Raji (cell line): ENCODE data around the gene MINDY4.

Source experiments
- POLR2A ChIP-seq: IDR thresholded peaks from 2 replicates; pipeline ENCODE4 v1.6.1; 2011; ENCODE audit warnings: low read depth, low read length, control low read depth; ENCODE audit not compliant: insufficient read depth

Gene MINDY4

GRCh38 chr7:30912021-30912730, 141.0 kb downstream of the MINDY4 start:
- no peak for TF ChIP-seq POLR2A

DNA sequence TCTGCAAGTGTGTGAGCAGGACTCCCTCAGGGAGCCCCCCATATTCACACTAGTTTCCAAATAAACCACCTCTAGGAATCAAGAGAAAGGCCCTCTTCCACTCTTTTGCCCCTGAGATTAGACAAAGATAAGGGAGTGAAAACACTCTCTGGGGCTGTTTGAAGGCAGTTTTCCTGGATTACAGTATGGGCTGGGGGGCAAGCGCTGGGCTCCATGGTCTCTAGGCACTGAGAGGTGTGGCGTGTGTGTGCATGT, 141.4 kb downstream of the MINDY4 start:
- TF ChIP-seq POLR2A = no peak

DNA sequence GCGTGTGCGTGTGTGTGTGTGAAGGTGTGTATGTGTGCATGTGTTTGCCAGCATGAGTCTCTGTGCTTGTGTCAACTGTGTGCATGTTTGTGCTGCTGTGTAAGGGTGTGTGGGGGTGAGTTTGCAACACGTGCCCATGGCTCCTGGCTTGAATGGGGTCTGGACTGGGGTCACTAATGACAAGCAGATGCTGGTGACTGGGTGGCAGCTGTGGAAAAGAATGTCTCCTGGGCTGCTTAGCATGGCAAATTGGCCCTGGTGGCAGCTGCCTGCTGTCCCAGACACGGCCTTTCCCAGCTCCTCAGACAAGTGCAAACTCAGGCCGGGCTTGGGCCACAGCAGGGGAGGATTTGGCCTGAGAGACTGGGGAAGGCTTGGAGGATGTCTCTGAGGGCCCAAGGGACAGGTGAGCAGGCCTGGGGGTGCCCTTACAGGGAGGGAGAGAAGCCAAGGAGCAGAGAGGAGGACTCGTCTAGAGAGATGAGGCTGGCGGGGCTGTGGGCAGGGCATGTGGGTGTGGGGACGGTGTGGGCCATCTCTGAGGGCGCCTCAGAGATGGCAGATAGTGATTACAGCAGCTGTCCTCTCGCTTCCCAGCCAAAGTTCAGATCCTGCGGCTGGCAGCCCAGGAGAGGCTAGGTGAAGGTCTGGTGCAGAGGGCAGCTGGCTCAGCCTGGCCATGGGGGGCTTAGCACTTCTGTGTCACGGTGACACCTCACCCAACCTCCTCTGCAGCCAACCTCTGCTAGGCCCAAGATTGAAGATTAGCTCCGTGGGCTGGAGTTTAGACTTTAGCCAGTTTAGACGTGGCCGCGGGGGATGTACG, 142.0 kb downstream of the MINDY4 start:
- TF ChIP-seq POLR2A = no peak

DNA sequence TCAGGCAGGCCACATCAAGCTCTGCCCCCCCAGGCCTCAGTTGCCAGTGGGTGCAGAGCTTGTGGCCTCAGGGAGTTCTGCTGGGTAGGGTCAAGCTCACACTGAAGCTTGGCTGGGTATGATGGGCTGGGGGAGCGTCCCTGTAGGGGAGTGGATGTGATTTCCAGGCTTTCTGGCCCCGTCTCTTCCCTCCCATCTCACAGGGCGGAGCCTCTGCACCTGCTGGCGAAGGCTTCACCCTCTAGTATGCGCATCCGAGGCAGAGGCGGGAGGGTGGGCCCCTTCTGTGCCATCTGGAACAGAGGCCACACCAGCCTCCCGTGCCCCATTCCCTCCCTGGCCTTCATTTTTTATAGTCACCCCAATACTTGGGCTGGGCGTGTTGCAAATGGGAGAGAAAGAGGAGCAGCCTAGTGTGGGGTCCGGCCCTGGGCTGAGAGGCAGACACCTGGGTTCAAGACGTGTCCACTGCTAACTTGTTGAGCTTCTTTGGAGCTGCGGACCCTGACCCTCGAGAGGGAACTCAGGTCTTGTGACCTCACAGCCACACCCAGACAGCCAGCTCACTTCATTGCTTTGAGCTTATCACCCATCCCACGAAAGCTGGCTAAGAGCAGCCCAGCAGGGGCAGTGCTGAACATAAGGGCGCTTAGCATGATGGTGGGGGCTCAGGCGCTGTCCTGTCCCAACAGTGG, 142.8 kb downstream of the MINDY4 start:
- TF ChIP-seq POLR2A = no peak

DNA sequence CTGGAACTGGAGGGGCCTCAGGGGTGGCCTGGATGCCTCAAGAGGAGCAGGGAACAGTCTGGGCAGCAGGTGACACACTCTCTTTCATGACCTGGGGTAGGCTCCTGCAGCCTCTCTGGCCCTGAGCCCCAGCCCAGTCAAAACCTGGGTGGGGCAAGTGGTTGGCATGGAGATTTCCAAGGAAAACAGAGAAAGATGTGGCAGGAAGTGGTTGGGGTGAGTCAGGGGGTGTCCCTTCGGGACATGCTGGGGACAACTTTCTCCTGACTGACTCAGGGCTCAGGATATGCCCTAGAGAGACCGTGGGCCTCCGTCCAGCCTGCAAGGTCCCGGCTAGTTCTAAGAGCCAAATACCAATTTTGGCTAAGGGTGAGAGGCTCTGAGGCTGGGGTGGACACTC, 143.4 kb downstream of the MINDY4 start:
- TF ChIP-seq POLR2A = no peak

DNA sequence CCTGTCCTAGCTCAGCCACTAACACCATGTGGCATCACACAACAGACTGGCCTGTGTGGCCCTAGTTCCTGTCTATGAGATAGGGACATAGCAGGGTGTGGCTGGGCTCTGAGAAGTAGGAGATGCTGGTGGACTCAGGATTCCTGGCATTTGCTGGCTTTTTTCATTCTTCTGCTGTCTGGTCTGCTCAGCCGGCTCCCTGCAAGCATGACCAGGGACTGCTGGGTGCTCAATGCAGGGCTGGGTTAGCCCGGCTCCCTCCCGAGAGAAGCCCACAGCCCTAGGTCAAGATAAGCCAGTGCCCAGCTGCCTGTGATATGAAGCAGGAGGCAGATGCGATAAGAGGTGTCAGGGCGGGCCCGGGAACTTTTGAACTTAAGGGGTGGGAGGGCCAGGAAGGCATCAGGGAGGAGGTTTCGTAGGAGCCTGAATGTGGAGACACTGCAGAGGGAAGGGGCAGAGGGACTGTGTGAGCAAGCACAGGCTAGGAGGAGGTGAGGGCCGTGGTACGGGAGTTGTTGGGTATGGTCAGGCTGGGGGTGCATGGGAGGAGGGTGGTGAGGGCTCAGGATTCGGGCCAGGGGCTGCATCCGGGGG, 143.9 kb downstream of the MINDY4 start:
- TF ChIP-seq POLR2A = no peak

DNA sequence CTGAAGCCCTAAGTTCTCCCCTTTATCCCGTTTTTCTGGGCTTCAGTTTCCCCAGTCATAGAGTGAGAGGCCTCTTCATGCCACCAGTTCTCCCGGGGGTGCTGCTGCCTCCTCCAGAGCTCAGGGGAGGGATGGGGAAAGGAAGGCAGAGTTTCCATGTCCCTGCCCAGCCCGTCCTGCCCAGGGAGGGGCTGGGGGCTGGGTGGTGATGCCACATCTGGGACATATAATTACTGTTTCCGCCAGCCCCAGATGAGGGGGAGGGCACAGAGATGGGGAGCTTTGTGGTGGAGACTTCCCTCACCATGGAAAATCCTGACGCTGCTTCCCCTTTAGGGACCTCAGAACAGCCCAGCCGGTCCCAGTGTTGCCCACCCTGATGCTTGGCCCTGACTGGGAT, 144.5 kb downstream of the MINDY4 start:
- TF ChIP-seq POLR2A = no peak

GRCh38 chr7:30916255-30916654, 145.0 kb downstream of the MINDY4 start:
- TF ChIP-seq POLR2A = no peak

DNA sequence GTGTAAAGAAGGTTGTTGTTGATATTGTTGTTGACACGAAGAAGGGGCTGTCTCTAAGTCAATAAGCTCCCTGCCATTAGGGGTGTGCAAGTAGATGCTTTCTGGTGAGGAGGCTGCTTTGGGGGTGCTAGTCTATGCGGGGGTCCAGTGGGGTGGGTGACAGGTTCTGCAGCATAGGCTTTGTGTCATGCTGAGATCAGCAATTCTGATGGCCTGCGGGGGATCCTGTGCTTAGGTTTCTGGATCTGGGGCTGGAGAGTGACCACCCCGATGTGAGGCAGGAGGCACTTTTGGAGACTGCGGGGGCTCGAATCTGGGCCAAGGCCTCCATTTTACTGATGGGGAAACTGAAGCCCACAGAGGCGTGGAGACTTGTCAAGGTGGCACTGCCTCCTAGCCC, 145.6 kb downstream of the MINDY4 start:
- TF ChIP-seq POLR2A = no peak

- no peak for TF ChIP-seq POLR2A
Observed at GRCh38 chr7:30917216-30917893, 146.1 kb downstream of the MINDY4 start.

GRCh38 chr7:30918676-30919075, 147.5 kb downstream of the MINDY4 start:
- no peak for TF ChIP-seq POLR2A

GRCh38 chr7:30920021-30920583, 148.9 kb downstream of the MINDY4 start:
- TF ChIP-seq POLR2A = no peak

DNA sequence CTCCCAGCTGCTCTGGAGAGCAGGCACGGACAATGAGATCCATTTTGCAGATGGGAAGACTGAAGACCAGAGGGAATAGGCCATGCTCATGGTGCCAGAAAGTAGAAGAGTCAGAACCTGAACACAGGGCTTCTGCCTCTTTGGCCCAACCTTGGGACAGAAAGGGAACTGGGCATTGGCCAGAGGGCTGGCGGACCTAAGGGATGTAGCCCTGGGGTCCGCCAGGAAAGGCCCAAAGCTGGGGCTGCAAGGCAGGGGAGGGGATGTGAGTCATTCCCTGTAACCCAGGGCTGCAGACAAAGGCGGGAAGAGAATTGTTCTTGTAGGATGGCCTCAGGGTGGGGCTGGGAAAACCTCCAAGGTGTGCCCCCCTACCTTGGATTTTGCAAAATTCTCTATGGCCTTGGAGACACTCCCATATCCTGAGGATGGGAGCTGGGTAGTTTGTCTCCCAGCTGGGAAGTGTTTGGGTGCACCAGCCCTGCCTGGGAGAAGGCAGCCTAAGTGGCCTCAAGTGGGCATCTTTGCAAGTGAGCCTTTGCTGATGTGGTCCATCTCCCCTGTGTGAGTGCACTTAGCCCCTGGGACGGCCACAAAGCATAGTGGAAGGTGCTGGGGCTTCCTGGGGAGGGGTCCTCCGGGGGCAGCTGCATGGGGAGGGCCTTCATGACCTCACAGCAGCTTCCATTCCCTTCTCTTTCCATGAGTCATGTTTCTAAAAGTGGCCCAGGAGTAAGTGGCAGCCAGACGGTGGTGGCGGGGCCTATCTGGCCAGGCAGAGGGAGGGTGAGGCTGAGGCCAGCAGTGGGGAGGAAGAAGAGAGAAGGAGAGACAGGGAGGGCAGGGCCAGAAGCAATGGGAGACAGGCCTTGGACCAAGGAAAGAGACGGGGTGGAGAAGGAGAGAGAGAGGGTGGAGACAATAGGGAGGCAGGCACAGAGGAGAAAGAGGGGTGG, 149.6 kb downstream of the MINDY4 start:
- TF ChIP-seq POLR2A = no peak

GRCh38 chr7:30921540-30922401, 150.6 kb downstream of the MINDY4 start:
- TF ChIP-seq POLR2A = no peak
